Gastrocnemius medialis (tissue), 4 donors: Measurements from ENCODE around the gene WNT3.

Experiments used
- CTCF ChIP-seq, 5 experiments: fragments of 450-650 bp in 3 of 5; fragments of 200-600 bp in 2 of 5; sonication (generic) in 2 of 5; IDR thresholded peaks in 4 of 5; conservative IDR thresholded peaks in 1 of 5; 1 replicate in 4 of 5; 2 replicates in 1 of 5; pipeline ENCODE4 v1.5.1; 2016 to 2019; ENCODE audit warnings: antibody characterized with exemption in 5 of 5, mild to moderate bottlenecking in 3 of 5, moderate library complexity in 3 of 5
- POLR2A ChIP-seq, 2 donors: fragments of 450-650 bp; IDR thresholded peaks; one replicate each; pipeline ENCODE4 v1.6.1; 2017; ENCODE audit warnings: antibody characterized with exemption in 2 of 2, mild to moderate bottlenecking in 2 of 2, moderate library complexity in 2 of 2

- no peak for TF ChIP-seq CTCF (IDR thresholded peaks at IDR 0.05 in 4 of 5, conservative IDR thresholded peaks at IDR 0.05 in 1 of 5)
- TF ChIP-seq POLR2A (IDR thresholded peaks at IDR 0.05) = no peak
These were observed 45.1 kb upstream of the WNT3 start for GRCh38 chr17:46863383-46864121.
